ENCODE results near the gene MKI67.

DNA sequence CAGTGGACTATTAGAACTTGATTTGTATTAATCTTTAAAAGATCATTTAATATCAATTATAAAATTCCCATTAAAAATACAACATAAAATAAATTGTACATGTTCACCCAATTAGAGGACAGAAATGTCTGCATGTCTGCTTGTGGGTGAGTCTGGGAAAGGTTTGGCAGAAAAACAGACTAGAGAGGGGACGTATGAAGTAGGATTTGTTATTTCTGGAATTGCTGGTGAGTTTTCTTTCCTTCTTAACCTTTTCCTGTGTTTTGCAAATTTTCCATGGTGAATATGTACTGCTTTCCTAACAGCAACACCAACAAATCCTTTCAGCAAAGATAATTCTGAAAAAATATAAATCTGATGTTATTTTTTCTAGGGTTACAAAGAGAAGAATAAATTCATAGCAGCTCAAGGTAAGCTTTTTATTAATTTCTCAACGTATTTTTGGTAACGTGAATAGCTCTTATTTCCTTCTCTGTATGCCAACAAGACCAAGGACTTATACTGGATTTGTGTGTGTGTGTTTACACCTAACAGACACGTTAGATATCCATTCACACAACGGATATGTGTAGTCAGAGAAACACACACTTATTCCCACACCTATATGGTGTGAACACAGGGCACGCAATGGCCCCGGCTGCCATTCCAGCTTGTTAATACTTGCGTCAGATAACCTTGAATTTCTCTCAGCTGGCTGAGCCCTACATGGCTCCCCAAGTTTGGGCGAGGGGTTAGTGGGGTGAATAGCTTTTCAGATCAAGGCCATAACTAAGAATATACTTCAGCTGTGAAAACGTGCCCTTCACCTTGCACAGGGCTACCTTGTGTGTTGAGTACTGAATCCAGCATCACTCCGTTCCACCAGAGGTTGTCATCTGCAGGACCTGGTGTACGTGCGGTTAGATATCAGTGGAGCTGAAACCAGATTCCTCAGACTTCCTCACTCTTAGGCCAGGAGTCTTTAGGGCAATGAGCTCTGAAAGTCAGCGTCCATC is 64.6 kb downstream of the MKI67 start:
- TF ChIP-seq, protein P1, sequence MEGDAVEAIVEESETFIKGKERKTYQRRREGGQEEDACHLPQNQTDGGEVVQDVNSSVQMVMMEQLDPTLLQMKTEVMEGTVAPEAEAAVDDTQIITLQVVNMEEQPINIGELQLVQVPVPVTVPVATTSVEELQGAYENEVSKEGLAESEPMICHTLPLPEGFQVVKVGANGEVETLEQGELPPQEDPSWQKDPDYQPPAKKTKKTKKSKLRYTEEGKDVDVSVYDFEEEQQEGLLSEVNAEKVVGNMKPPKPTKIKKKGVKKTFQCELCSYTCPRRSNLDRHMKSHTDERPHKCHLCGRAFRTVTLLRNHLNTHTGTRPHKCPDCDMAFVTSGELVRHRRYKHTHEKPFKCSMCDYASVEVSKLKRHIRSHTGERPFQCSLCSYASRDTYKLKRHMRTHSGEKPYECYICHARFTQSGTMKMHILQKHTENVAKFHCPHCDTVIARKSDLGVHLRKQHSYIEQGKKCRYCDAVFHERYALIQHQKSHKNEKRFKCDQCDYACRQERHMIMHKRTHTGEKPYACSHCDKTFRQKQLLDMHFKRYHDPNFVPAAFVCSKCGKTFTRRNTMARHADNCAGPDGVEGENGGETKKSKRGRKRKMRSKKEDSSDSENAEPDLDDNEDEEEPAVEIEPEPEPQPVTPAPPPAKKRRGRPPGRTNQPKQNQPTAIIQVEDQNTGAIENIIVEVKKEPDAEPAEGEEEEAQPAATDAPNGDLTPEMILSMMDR (IDR thresholded peaks at IDR 0.05; ENCODE audit: low read depth, low read length, poor library complexity, severe bottlenecking) = no peak
- TF ChIP-seq EZH2phosphoT487 (IDR thresholded peaks at IDR 0.05; ENCODE audit: borderline replicate concordance, low read length) = no peak

All from DOHH2 (cell line).